Muscle layer of colon (tissue), 2 donors: ENCODE measurements around the gene KPNA2.
"Not testable (repeated sequence)": the region's sequence is repeated elsewhere in the genome, so short reads cannot be mapped to it uniquely, and the experiment has no call there.

ENCODE experiments used
- H3K27ac ChIP-seq: one replicate; pipeline ENCODE4 v1.7.0; 2013; ENCODE audit warnings: low read depth, mild to moderate bottlenecking, low read length, moderate library complexity
- H3K27me3 ChIP-seq, 2 donors: one replicate each; pipeline ENCODE4 v1.7.0; 2013; ENCODE audit warnings: low read length in 2 of 2, mild to moderate bottlenecking in 2 of 2; ENCODE audit not compliant: insufficient read depth in 2 of 2, control insufficient read depth in 1 of 2
- H3K36me3 ChIP-seq: one replicate; pipeline ENCODE4 v1.7.0; 2013; ENCODE audit warnings: mild to moderate bottlenecking, low read length; ENCODE audit not compliant: insufficient read depth
- H3K4me1 ChIP-seq: one replicate; pipeline ENCODE4 v1.7.0; 2013; ENCODE audit warnings: mild to moderate bottlenecking, low read length; ENCODE audit not compliant: insufficient read depth
- H3K4me3 ChIP-seq, 2 donors: one replicate each; pipeline ENCODE4 v1.7.0; 2013; ENCODE audit warnings: low read length in 2 of 2, low read depth in 1 of 2, mild to moderate bottlenecking in 1 of 2, moderate library complexity in 1 of 2
- H3K9ac ChIP-seq: one replicate; pipeline ENCODE4 v1.7.0; 2013; ENCODE audit warnings: low read length
- H3K9me3 ChIP-seq: one replicate; pipeline ENCODE4 v1.7.0; 2013; ENCODE audit warnings: mild to moderate bottlenecking, low read length
- donor health status: abdominal sarcoma.
- donor health status: Adenocarcinoma of cecum.

The KPNA2 gene

DNA sequence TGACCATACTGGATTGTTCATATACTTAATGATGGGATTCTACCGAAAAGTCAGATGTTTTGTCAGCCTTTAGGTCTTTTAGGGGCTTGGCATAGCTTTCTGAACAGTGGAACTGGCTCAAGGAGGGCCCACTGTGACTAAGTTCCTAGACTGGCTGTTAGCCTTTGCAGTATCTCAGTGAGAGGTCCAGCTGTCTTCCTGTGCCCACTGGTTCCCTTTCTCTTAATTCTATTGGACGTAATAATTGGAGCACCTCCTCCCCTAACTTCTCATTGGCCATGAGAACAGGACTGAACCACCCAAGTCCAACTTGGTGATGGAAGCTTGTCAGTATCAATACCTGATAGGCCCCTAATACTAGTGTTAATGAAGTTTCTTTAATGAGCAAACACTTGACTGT is 13.5 kb downstream of the KPNA2 start:
- Histone ChIP-seq H3K4me1 (peaks cover 15% of the 10 kb centered on the region), H3K36me3 (peaks cover 16% of the 10 kb centered on the region), H3K9me3 (no peaks in the 10 kb centered on the region), H3K27me3 (no peaks in the 10 kb centered on the region), H3K9ac (no peak overlapping the region), H3K27ac (no peak overlapping the region), H3K4me3 (no peak overlapping the region)

GRCh38 chr17:68049812-68050437 is 14.4 kb downstream of the KPNA2 start:
- not testable (repeated sequence) for H3K9ac ChIP-seq, H3K27me3 ChIP-seq, H3K27ac ChIP-seq, H3K9me3 ChIP-seq, H3K4me3 ChIP-seq
- peaks cover 15% of the 10 kb centered on the region for H3K4me1 ChIP-seq
- peaks cover 11% of the 10 kb centered on the region for H3K36me3 ChIP-seq

DNA sequence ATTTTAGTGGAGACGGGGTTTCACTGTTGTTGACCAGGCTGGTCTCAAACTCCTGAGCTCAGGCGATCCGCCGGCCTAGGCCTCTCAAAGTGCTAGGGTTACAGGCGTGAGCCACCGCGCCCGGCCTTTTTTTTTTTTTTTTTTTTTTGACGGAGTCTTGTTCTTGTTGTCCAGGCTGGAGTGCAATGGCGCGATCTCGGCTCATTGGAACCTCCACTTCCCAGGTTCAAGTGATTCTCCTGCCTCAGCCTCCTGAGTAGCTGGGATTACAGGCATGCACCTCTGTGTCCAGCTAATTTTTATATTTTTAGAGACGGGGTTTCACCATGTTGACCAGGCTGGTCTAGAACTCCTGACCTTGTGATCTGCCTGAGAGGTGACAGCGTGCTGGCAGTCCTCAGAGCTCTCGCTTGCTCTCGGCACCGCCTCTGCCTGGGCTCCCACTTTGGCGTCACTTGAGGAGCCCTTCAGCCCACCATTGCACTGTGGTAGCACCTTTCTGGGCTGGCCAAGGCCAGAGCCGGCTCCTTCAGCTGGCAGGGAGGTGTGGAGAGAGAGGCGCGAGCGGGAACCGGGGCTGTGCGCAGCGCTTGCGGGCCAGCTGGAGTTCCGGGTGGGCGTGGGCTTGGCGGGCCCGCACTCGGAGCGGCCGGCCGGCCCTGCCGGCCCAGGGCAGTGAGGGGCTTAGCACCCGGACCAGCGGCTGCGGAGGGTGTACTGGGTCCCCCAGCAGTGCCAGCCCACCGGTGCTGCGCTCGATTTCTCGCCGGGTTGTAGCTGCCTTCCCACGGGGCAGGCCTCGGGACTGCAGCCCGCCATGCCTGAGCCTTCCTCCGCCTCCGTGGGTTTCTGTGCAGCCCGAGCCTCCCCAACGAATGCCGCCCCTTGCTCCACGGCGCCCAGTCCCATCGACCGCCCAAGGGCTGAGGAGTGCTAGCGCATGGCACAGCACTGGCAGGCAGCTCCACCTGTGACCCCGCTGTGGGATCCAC is 16.1 kb downstream of the KPNA2 start:
- H3K4me3 ChIP-seq, H3K36me3 ChIP-seq, H3K27ac ChIP-seq, H3K9me3 ChIP-seq, H3K9ac ChIP-seq, H3K27me3 ChIP-seq: not testable (repeated sequence)
- peaks cover 15% of the 10 kb centered on the region for H3K4me1 ChIP-seq

- no peaks in the 10 kb centered on the region for H3K9me3 ChIP-seq
- H3K9ac ChIP-seq = no peak overlapping the region
- no peak overlapping the region for H3K27ac ChIP-seq
- H3K4me3 ChIP-seq = no peak overlapping the region
- H3K4me1 ChIP-seq = peaks cover 6% of the 10 kb centered on the region
- H3K36me3 ChIP-seq = no peaks in the 10 kb centered on the region
- H3K27me3 ChIP-seq = no peaks in the 10 kb centered on the region
Measured at GRCh38 chr17:68052810-68053209, 17.3 kb downstream of the KPNA2 start.

DNA sequence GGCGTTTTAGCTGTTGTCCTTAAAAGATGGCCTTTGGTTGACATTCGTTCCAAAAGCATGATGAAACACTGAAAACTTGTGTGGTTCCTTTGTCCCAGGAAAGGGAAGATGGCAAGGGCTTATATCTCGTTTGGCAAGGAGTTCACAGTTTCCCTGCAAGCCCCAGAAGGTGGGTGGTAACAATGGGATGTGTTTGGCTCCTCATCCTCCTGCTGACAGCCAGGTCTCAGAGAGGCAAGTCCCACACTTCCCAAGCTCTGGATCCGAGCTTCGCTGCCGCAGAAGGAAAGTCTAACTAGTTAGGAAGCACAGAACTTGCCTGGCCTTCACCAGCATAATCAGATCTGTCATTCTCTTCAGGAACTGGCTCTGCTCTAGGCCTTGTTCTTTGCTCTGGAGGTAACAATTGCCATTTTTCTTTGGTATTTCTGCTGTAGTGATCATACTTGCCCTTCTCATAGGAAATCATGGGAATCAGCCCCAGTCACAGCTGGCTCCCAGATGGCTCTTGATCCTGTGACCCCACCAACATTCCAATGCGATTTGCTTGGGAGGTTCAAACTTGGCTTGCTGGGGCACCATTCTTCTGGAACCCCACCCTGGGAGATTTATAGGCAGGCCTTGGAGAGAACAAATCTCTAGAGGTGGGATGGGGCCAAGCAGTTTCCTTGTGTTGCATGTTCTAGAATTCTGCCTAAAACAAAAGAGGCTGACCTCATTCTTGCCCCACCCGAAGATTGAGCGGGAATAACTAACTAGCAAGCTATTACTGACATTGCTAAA is 17.9 kb downstream of the KPNA2 start:
- Histone ChIP-seq H3K27me3 (no peaks in the 10 kb centered on the region), H3K36me3 (no peaks in the 10 kb centered on the region), H3K4me3 (no peak overlapping the region), H3K4me1 (peaks cover under 1% of the 10 kb centered on the region), H3K9me3 (no peaks in the 10 kb centered on the region), H3K9ac (no peak overlapping the region), H3K27ac (no peak overlapping the region)

- Histone ChIP-seq H3K4me3 (no peak overlapping the region), H3K9ac (no peak overlapping the region), H3K27ac (no peak overlapping the region)
Measured at GRCh38 chr17:68054296-68054900, 18.9 kb downstream of the KPNA2 start.

GRCh38 chr17:68057531-68057952 is 22.0 kb downstream of the KPNA2 start:
- Histone ChIP-seq H3K27me3 (no peaks in the 10 kb centered on the region), H3K9me3 (no peaks in the 10 kb centered on the region), H3K4me1 (no peaks in the 10 kb centered on the region), H3K9ac (no peak overlapping the region), H3K36me3 (no peaks in the 10 kb centered on the region), H3K4me3 (no peak overlapping the region), H3K27ac (no peak overlapping the region)

More at GRCh38 chr17:68054296-68054900, 18.9 kb downstream of the KPNA2 start:
- Histone ChIP-seq H3K36me3 (no peaks in the 10 kb centered on the region), H3K4me1 (no peaks in the 10 kb centered on the region), H3K27me3 (no peaks in the 10 kb centered on the region), H3K9me3 (no peaks in the 10 kb centered on the region)

DNA sequence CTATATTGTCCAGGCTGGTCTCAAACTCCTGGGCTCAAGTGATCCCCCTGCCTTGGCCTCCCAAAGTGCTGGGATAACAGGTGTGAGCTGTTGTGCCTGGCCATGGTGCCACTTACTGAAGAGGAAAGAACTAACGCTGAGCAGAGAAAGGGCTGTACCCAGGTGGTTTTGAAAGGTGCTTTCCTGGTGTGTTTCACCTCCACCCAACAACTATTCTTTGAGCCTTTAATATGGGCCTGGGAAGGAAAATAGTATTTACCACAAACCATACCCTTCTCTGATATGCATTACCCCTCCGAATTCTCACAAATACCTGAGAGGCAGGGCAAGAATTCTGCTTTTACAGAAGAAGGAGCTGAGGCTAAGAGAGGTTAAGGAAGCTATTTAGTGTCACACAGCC is 24.8 kb downstream of the KPNA2 start:
- H3K9ac ChIP-seq = no peak overlapping the region
- no peak overlapping the region for H3K27ac ChIP-seq
- no peaks in the 10 kb centered on the region for H3K27me3 ChIP-seq
- H3K4me1 ChIP-seq = no peaks in the 10 kb centered on the region
- H3K4me3 ChIP-seq = no peak overlapping the region
- H3K36me3 ChIP-seq = no peaks in the 10 kb centered on the region
- no peaks in the 10 kb centered on the region for H3K9me3 ChIP-seq

DNA sequence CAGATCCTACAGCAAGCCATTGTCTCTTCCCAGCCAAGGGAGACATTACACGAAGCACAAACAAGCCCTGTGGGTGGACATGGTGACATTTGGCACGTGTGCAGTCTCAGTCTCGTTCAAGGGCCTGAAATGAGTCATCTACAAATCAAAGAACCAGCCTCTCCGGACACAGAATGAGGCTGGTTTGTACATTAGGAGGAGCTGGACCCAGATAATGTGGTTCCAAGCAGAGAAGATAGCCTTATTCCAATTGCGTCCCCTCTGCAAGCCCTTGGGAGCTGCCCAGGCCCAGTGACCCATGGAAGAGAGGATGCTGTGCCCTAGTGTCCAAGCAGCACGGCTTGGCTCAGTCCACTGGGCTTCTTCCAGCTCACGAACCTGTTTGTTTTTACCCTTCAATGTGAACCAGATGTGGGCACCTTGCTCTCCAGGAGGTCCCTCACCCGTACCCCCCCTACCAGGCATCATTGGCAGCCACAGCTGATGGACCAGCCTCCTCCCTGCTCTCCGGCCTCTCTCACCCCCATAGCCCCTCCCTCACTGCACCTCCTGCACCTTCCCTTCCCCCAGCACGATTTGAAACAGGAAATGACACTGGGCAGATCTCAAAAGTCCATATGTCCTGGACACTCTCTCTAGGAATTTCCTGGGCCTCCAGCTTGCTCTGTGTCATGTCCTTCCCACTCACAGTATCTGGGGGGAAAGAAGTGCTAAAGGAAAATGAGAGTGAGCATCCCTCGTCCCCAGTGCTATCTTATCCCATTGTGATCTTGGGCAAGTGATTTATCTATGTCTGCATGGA is 26.2 kb downstream of the KPNA2 start:
- Histone ChIP-seq H3K27me3 (no peaks in the 10 kb centered on the region), H3K27ac (no peak overlapping the region)

GRCh38 chr17:68065366-68065765 is 29.8 kb downstream of the KPNA2 start:
- H3K4me1 ChIP-seq, H3K9ac ChIP-seq, H3K36me3 ChIP-seq, H3K27ac ChIP-seq, H3K27me3 ChIP-seq, H3K4me3 ChIP-seq, H3K9me3 ChIP-seq: not testable (repeated sequence)

More for the DNA sequence above, 26.2 kb downstream of the KPNA2 start:
- Histone ChIP-seq H3K4me1 (no peaks in the 10 kb centered on the region), H3K9me3 (no peaks in the 10 kb centered on the region), H3K36me3 (no peaks in the 10 kb centered on the region), H3K4me3 (no peak overlapping the region), H3K9ac (no peak overlapping the region)
